NCI-H1694 (cell line): Measurements from ENCODE around the gene ATAD1.
A peak's percentile ranks its signal among the peaks of the same experiment; 100 is the strongest.
"Not testable (repeated sequence)": the region's sequence is repeated elsewhere in the genome, so short reads cannot be mapped to it uniquely, and the experiment has no call there.

Source experiments
- DNase-seq: peaks from one replicate; lab custom pipeline; 2025; lab: John Stamatoyannopoulos, UW

ATAD1 gene

DNA sequence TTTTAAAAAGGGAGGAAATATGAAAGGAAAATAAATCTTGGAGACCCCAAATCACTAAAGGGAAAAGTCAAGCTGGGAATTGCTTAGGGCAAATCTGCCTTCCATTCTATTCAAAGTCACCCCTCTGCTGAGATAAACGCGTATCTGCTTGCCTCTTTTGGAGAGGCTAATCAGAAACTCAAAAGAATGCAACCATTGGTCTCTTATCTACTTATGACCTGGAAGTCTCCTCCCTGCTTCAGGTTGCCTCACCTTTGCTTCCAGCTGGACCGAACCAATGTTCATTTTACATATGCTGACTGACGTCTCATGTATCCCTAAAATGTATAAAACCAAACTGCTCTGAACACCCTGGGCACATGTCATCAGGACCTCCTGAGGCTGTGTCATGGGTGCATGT lies 14.7 kb downstream of the ATAD1 start:
- no peak for DNase-seq

DNA sequence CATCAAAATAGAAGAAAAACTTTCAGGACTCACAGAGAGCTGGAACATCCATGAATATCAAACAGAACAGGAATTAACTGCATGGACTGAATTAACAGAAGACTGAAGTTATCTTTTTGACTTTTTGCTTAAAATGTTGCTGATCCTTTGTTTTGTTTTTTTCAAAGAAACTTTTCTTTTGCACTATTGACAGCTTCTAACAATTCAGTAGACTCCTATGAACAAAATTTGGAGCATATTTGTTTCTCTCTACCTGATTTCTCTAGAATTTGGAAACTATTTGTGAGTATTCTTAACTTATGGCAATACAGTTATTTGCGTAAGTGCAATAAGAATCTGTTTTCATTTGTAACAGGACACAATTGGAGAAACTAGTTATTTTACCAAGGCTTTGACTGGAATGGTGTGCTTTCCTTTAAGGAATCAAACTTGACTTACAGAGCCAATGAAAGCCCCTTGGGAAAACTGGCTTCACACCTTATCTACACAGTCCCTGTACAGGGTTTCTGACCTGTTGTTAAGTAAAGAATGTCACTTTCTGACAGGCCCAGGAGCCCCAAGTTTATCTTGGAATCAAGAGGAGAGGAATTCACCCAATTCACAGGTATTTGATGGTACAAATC lies 16.1 kb downstream of the ATAD1 start:
- DNase-seq = not testable (repeated sequence)

DNA sequence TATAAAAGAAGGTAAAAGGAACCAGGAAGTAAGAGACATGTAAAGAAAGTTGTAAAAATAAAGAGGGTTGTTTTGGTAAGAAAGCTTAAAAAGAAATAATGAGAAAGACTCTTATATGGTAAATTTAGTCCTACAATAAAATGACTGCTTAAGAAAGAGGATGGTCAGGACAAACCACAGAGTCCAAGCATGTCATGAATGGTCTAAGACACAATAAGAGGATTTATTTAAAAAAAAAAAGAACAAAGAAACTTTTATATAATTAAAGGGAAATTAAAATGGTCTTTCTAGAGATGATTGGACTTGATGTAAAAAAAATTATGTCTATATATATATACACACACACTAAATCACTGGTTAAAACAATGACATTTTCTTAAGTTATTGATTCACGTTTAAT lies 18.2 kb downstream of the ATAD1 start:
- DNase-seq = no peak

- no peak for DNase-seq
Observed at GRCh38 chr10:87798082-87798481, 19.9 kb downstream of the ATAD1 start.

GRCh38 chr10:87794285-87794684 lies 23.7 kb downstream of the ATAD1 start:
- no peak for DNase-seq

- DNase-seq = no peak
Observed at GRCh38 chr10:87790185-87790584, 27.8 kb downstream of the ATAD1 start.

- no peak for DNase-seq
Observed at GRCh38 chr10:87786421-87786820, 31.6 kb downstream of the ATAD1 start.

DNA sequence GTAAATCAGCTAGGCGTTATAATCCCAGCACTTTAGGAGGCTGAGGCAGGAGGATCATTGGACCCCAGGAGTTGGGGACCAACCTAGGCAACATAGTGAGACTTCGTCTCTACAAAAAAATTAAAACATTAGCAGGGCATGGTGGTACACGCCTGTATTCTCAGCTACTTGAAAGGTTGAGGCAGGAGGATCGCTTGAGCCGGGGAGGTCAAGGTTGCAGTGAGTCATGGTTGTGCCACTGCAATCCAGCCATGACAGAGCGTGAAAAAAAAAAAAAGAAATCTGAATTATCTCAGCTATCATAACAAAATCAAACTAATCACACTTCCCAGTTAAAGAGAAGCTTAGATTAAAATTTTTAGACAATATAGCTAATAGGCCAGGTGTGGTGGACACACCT lies 35.3 kb downstream of the ATAD1 start:
- DNase-seq = no peak

GRCh38 chr10:87781545-87781944 lies 36.5 kb downstream of the ATAD1 start:
- no peak for DNase-seq

GRCh38 chr10:87776328-87776727 lies 41.7 kb downstream of the ATAD1 start:
- no peak for DNase-seq

DNA sequence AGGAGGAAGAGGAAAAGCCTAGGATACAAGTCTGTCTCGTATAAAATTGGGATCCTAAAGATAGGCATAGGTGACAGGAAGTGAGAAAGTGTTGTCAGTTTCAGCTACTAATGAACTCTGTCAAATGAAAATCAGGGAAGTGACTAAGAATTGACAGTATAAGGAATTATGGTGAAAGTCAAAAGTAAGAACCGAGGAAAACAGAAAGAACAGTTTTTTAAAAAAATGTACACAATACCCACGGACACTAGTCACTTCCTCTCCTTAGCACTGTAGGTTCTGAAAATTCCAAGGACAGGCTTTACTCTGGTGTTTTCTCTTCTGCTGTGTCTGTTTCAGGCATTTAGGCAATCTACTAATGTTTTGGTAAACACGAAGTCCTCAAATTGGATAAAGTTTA lies 42.3 kb downstream of the ATAD1 start:
- DNase-seq = no peak

DNA sequence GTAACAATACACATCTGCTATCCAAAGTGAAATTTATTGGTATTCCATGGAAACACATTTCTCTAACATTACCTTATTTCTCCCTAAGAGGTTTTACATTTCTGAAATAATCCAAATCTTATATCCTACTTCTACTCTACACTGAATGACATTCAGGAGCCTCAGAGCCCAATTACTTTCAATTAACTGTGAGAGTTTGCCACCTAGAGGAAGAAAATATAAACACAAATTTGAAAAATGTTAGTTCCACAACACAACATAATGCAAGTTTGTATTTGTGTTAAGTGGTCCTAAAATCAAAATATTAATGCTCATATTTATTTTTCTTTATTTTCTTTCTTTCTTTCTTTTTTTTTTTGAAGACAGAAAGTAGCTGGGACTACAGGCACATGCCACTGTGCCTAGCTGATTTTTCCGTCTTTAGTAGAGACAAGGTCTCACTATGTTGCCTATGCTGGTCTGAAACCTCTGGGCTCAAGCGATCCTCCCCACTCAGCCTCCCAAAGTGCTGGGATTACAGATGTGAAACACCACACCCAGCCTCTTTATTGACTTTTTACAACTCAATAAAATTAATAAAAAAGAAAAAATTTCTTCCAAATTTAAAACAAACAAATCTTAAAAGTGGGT lies 46.0 kb downstream of the ATAD1 start:
- DNase-seq = peak; percentile 26

- DNase-seq = no peak
Observed at GRCh38 chr10:87767253-87767652, 50.8 kb downstream of the ATAD1 start.

DNA sequence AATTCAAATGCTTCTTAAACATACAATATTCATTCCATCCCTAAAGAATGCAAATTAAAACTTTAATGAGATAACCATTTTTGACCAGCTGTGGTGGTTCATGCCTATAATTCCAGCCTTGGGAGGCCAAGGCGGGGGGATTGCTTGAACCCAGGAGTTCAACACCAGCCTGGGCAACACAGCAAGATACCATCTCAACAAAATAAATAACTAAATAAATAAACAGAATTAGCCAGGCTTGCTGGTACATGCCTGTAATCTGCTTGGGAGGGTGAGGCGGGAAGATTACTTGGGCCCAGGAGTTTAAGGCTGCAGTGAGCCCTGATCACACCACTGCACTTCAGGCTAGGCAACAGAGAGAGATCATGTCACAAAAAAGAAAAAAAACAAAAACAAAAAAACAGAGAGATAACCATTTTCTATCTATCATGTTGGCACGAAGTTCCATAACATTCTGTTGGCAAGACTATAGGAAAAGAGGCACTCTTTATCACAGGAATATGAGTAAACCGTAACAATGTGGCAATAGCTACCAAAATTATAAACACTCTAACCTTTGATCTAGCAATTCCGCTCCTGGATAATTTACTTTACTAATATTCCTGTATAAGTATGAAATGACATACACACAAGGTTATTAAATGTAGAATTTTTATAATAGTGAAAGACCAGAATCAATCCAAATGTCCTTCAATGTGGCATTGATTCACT lies 52.2 kb downstream of the ATAD1 start:
- no peak for DNase-seq

DNA sequence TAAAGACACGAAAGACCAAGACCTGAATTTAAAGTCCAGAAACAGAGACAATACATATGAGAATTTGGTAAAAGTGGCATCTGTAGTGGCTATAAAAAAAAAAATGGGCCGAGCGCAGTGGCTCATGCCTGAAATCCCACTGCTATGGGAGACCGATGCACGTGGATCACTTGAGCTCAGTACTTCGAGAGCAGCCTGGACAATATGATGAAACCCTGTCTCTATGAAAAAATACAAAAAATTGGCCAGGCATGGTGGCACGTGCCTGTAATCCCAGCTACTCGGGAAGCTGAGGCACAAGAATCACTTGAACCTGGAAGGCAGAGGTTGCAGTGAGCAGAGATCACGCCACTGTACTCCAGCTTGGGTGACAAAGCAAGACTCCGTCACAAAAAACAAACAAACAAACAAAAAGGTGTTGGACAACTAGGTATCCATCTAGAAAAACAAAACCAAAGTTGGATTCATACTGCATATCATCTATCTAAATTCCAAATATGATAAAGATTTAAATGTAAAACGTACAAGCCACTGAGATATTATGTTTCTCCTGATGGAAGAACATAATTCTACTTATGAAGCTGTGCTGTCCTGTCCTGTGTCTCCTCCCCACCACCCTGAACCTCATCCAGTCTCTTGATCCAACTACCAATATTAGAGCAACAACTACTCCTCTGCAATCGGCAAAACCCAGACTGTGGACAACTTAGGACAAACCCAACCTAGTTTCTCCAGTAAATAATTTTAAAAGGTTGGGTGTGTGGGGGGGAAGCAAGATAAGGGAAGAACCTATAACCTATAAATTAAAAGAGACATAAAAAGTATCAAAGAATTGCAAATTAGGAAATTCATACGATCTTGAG lies 53.7 kb downstream of the ATAD1 start:
- DNase-seq = no peak

- no peak for DNase-seq
Observed at GRCh38 chr10:87763086-87763861, 54.8 kb downstream of the ATAD1 start.

- no peak for DNase-seq
Observed at GRCh38 chr10:87761892-87762291, 56.1 kb downstream of the ATAD1 start.

DNA sequence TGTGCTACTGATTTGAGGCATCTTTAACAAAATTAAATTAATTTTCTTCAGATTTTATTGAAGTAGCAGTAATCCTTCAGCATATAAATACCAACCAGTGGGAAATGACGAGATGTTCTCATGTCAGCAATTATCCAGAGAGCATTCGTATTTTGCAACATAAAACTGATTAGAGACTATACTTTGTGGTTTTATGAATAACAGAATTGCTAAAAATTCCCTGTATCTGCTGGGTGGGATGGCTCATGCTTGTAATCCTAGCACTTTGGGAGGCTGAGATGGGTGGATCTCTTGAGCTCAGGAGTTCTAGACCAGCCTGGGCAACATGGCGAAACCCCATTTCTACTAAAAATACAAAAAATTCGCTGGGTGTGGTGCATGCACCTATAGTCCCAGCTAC lies 56.9 kb downstream of the ATAD1 start:
- DNase-seq = no peak

DNA sequence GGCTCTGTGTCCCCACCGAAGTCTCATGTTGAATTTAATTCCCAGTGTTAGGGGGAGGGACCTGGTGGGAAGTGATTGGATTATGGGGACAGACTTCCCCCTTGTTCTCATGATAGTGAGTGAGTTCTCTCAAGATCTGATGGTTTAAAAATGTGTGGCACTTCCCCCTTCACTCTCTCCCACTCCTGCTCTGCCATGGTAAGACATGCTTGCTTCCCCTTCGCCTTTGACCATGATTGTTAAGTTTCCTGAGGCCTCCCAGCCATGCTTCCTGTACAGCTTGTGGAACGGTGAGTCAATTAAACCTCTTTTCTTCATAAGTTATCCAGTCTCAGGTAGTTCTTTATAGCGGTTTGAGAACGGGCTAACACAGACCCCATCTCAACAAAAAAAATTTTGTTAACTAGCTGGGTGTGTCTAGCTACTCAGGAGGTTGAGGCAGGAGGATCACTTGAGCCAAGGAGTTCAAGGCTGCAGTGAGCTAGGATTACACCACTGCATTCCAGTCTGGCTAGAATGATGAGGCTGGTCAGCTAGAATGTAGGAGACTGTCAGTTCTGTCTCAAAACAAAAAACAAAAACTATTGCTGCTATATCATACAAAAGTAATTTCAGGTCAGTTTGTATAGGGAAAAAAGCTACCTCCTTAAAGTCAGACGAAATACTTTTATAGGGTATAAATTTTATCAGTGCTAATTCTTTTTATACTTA lies 57.7 kb downstream of the ATAD1 start:
- DNase-seq = no peak

GRCh38 chr10:87759551-87759950 lies 58.5 kb downstream of the ATAD1 start:
- DNase-seq = no peak

GRCh38 chr10:87757685-87758084 lies 60.3 kb downstream of the ATAD1 start:
- no peak for DNase-seq
